Globus pallidus (tissue), 1 donor: ENCODE measurements around the gene INF2.
"Not testable (repeated sequence)": the region's sequence is repeated elsewhere in the genome, so short reads cannot be mapped to it uniquely, and the experiment has no call there.

ENCODE experiments used
- DNase-seq: peaks from one replicate; pipeline ENCODE4 v3.0.0-alpha.2; 2015; ENCODE audit warnings: low spot score

Gene INF2

DNA sequence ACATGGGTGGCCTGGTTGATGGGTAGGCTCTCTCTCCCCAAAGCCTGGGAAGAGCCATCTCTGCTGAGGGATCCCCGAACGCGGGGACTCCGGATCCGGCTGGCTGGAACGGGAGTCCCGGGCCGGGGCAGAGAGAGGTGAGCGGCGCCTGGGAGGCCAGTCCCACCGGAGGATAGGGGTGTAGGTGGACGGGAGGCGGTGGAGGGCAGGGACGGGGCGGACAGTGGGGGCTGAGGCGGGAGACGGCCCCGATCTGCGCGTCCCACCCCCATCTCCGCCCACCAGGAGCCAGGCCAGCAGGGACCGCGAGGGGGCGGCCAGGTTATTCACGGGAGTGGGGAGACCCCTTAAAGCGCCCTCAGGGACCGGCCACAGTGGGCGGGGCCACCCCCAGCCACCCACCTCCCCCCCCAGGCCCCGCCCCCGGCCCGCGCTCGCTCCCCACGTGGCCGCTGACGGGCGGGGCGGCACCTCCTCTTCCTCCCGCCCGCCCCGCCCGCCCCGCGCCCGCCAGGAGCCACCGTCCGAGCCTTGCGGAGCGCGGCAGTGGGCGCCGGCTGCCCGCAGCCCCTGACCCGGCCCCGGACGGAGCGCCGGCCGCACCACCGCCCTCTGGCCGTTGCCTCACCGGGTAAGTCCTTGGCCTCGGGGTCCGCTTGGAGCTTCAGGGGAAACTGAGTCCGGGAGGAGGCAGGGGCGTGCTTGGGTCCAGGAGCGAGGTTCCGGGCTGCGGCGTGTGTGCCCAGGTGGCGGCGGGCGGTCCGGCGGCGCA lies at the start of gene INF2:
Gene INF2, plus strand, starts transcription at position 510 of the 772 bp plus-strand sequence. CDS start 11,748 bp downstream, outside the sequence.
- peak; percentile 83 for DNase-seq

DNA sequence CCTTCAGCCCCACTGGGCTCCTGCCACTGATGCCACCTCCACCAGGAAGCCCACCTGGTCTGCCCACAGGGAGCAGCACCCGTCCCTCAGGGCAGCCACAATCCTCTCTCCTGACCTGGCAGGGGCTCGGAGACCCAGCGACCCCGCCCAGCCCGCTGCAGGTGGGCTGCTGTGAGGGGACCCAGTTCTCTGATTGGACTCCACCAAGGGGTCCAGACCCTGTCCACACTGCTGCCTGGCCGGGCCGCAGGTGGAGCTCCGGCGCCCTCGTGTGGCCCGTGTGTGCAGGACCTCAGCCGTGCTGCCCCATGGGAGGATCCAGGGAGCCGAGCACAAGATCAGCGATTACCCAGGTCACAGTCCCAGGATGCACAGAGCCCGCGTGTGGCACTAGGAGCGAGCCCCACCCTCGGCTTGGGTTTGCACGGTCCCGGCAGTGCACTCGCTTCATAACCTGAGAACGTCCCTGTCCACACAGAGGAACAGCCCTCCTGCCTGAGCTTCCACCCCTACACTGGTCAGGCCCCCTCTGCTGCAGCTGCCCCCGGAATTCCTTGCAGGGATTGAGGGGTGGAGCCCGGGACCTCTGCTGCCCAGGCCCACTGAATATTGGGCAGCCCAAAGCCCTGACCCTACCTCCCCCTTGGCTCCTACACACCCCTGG lies 49.4 kb upstream of the INF2 start:
- peak; percentile 57 for DNase-seq

DNA sequence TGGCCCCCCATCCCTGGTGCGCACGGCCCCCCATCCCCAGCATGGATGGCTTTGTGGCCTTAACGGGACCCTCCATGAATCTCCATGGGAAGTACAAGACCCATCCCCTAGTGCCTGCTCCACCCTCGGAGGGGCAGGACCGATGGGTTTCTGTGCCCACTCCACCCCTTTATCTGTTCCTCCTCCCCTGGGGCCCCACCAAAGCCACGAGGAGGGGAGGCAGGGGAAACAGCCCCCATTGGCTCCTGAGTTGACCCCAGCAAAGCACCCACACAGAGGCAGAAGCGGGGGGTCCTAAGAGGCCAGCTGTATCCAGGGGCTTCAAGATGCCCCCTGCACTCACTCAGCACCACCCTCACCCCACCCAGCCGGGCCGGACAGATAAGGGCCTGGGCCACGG lies 48.7 kb upstream of the INF2 start:
- DNase-seq: no peak

DNA sequence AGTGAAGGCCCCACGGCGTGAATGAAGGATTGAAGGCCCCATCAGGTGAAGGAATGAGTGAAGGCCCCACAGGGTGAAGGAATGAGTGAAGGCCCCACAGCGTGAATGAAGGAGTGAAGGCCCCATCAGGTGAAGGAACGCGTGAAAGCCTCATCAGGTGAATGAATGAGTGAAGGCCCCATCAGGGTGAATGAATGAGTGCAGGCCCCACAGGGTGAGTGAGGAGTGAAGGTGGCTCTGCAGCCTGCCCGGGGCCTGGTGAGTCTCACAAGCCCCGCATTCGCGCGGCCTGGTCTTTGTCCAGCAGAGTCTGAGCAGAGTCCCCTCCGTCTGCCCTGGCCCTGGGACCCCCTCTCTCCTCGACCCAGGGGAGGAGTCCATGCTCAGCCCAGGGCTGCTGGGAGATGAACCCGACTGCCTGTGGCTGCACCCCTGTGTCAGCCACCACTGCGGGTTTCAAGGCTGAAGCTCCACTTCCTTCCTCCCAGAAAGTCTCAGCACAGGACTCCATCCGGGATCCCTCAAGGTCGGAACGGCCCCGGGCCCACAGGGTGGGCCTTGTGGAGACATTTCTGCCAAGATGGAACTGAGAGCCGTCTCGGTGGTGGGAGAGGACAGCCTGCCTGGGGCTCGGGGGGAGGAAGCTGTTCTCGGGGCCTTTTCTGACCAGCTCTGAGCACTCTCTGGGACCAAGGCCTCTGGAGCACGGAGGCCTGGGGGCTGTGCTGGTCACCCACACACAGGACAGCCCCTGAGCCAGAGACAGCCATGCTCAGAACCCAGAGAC lies 47.5 kb upstream of the INF2 start:
- no peak for DNase-seq

DNA sequence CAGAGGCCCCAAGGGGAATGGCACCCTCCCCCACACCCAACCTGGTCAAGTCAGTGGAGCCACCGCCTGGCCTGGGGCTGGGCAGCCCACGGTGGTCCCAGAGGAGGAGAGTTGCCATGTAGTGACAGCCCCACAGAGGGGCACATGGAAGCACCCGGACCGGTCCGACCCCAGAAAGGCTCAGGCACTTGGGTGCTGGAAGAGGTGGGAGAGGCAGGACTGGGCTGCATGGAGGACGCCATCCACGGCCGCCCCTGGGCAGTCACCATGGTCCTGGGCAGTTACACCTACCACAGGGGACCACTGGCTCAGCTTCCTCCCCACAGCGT lies 46.9 kb upstream of the INF2 start:
- no peak for DNase-seq

DNA sequence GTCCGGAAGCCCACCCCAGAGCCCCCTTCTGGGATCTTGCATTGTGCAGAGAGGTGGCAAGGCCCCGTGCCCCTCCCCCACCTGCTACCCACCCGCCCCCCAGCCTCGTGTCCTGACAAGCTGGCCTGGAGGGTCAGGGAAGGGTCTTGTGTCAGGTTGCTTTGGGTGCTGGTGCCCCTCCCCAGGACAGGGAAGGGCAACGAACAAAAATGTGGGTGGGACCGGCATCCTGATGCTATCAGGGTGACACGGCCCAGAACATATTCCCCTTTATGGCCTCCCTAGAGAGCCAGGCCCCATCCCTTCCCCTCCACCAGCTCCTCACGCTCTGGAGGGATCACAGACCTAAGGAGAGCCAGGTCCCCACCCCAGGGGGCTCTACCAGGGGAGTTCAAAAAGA lies 46.1 kb upstream of the INF2 start:
- no peak for DNase-seq

DNA sequence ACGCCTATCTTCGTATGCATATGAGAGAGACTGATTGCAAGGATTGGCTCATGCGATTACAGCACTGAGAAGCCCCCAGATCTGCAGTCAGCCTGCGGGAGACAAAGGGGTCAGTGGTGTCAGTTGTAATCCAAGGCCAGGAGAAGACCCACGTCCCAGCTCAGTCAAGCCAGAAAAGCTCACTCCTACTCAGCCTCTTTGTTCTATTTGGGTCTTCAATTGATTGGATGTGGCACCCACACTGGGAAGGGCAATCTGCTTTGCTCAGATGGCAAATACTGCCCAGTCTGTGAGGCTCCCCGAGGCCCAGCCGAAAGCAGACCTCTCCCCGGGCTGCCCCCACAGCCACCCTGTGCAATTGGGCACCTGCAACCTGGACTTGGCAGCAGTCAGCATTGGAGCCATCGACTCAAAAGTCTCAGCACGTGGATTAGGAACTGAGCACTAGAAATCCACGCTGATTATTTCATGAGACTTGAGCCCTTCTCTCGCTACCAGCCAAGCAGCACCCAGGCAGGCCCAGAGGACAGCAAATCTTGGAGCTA lies 45.3 kb upstream of the INF2 start:
- no peak for DNase-seq

DNA sequence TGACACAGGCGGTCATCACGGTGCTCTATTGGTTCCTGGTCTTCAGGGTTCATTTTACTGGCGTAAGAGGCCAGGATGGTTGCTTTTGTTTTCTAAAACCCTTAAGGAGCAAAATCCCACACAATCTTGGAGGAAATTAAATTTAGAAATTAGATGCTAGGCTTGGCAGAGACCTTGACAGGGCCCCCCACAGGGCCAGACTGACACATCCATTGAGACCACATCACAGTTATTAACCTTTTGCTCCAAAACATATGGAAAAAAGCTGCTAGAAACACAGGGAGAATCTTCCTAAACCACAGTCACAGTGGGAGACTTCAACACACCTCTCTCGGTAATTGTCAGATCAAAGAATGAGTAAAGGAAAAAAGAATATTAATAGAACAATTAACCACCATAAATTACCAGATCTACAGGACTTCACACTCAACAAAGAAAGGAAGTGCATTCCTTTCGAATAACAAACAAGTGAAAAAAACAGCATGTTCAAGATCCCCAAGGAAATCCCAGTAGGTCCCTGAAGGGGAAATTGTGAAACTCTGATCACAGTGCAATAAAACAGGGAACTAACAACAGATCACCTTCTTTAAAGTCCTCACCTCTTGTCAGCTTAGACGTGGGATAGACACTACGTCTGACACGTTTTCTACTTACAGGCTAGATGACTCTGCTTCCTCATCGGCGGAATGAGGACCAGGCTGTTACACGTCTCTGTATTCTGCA lies 44.6 kb upstream of the INF2 start:
- DNase-seq: no peak

DNA sequence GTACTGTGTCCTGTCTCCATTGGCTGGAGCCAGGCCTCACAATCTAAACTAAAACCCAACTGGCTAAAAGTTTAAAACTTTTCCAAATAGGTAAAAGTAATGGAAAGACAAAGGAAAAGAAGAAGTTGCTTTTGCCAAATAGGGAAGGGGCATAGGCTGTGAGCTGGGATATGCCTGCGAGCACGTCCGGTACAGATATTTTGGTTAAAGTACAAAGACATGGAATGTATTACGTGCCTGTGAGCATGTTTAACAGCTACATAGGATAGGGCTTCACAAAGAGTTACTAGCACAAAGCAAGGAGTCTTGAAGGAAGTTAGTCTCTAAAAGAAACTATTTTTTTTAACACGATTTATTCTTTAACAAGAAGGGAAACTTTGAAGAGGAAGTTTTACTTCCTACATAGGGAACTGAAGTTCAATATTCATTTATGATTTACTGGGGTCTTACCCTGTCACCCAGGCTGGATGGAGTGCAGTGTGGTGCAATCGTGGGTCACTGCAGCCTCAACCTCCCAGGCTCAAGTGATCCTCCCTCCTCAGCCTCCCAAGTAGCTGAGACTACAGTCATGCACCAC lies 41.9 kb upstream of the INF2 start:
- DNase-seq: no peak

DNA sequence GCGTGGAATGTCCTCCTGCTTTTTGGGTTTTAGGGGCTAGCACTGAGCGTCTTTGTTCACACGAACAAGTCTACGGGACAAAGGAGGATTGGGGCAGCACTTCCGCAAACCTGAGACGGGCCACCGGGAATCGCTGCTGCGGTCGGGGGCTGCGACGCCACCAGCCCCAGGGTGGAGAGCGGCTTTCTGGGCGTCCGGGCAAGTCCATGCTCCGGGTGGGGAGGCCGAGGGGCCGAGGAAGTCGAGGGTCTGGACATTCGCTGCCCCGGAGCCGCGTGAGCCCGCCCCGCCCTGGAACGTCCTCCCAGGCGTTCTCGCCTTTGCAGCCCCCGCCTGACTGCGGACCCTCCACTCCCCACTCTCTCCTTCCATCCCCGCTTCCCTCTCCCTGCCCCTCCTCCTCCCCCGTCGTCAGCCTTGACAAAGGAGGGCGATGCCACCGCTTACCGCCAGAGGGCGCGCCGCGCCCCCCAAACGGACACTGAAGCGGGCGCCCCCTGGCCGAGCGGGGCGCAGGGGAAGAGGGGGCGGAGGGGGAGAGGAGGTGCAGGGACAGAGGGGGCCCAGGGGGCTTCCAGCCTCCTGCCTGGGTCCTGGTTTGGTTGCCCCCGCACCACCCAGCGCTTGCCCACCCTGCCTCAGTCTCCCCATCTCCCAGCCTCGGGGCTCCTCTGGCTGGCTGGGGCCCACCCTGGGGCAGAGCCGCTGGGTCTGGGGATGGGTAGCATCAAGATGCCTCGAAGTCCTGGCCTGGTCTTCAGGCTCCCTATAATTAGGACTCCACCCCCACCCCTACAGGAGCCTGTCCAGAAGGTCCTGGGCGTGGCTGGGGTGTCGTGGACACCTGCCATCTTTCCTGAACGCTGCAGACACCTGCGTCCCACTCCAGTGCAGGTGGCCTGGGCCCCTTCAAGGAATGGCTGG lies 39.1 kb upstream of the INF2 start:
- peak; percentile 63 for DNase-seq

DNA sequence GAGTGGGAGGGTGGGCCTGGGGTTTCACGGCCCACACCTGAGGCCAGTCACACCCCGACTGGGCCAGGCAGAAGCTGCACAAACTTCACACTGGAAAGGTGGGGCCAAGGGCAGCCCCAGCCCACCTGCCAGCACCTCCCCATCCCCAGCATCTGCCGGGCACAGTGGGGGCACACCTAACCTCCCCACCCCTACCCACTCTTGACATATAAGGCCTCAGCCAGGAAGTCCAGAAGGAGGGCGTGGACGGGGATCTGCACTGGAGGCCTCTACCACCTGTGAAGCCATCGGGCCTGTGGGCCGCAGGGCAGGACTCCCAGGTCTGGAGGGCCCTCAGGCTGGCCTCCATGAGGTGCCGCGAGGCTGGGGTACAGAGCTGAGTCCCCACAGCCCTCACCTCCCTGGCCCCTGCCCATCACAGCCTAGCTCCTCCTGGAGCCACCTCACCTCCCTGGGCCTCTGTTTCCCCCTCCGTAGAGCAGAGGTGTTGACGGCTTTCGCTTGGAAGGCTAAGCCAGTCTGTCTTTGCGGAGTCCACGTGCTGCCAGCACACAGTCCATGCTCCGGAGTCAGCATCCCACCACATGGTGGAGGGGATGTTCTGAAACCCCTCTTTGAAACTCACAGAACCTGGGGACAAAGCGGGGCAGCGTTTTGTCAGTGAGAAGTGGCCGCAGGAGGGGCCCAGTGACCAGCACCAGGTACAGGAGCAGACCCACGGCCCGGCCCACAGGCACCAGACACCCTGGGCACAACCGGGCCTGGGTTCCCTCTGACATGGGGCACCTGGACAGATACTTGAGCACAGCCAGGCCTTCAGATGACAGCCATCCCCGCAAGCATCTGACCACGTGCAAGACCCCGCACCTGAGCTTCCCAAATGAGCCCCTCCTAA lies 38.2 kb upstream of the INF2 start:
- no peak for DNase-seq

DNA sequence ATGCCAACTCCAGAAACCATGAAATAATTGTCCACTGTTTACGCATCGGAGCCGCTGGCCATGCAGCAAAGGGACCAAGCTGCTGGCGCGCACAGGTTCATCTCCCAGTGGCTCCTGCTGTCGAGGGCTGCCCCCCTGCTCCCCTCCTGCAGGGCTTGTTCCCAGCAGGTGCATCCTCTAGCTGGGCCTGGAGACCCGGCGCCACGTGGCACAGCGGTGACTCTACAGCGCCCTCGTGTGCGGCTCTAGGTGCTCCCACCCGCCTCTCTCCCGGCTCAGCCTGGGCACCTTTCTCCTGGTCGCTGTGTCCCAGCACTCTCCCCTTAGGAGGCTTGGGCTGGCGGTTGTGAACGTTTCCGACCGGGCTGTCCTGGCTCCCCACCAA lies 37.5 kb upstream of the INF2 start:
- no peak for DNase-seq

DNA sequence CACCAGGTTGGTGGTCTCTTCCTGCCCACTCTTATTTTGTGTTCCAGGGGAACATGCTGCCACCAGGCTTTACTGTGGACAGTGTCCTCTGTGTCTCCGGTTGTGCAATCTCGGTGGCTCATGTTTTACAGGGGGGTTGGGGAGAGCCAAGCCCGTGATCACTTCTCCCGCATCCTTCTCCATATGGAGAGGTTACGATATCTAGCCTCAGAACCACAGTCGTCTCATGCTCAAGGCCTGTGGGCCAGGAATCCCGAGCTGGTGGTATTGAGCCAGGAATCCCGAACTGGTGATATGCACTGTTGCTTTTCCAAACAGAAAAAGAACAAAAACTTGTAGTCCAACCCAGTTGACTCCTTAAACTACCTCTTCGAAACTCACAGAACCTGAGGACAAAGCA lies 37.0 kb upstream of the INF2 start:
- DNase-seq: no peak

DNA sequence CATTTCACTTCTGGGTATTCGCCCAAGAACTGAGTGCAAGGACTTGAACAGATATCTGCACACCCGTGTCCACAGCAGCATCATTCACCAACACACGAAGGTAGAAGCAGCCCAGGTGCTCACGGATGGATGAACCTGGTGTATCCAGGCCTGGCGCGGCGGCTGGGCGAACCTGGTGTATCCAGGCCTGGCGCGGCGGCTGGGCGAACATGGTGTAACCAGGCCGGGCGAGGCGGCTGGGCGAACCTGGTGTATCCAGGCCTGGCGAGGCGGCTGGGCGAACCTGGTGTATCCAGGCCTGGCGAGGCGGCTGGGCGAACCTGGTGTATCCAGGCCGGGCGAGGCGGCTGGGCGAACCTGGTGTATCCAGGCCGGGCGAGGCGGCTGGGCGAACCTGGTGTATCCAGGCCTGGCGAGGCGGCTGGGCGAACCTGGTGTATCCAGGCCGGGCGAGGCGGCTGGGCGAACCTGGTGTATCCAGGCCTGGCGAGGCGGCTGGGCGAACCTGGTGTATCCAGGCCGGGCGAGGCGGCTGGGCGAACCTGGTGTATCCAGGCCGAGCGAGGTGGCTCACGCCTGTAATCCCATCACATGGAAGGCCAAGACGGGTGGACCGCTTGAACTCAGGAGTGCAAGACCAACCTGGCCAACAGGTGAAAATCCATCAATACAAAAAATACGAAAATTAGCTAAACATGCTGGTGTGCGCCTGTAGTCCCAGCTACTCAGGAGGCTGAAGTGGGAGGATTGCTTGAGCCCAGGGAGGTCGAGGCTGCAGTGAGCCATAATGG lies 36.1 kb upstream of the INF2 start:
- not testable (repeated sequence) for DNase-seq

DNA sequence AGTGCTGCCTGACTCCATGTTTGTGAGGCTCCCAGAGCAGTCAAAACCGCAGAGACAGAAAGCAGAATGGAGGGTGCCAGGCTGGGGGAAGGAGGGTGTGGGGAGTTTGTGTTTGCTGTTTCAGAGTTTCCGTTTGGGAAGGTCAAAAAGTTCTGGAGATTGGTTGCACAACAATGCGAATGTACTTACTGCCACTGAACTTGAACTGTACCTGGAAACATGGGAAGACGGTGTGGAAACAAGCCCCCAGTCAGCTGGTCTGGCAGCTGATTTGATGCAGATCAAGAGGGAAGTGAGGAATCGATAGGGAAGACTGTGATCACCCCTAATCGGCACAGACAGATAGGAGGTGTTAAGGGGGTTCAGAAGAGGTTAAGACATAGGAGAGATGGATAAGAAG lies 35.3 kb upstream of the INF2 start:
- DNase-seq: no peak

DNA sequence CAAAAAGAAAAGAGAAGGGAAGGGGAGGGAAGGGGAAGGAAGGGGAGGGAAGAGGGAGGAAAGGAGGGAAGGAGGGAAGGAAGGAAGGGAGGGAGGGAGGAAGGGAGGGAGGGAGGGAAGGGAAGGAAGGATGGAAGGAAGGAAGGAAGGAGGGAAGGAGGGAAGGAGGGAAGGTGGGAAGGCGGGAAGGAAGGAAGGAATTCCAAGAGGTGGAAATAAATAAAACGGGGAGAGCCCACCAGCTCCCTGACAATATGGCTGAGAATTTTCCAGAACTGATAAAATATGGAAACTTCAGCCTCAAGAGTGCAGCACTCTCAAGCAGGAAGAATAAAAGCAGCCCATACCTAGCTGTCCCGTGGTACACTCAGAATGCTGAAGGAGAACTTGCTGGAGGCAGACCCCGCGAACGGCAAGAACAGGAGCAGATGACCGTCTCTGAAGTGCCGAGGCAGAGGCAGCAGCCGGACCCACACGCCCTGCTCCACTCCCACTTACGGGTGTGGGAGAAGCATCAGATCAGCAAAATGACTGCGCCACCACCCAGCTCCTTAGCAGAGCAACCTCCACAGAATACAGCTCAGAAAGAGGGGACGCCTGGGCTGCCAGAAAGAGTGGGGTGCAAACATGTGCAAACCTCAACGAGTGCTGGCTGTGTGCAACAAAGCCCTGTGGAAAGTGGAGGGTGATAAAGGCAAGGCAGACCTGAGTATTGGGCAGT lies 34.1 kb upstream of the INF2 start:
- no peak for DNase-seq

DNA sequence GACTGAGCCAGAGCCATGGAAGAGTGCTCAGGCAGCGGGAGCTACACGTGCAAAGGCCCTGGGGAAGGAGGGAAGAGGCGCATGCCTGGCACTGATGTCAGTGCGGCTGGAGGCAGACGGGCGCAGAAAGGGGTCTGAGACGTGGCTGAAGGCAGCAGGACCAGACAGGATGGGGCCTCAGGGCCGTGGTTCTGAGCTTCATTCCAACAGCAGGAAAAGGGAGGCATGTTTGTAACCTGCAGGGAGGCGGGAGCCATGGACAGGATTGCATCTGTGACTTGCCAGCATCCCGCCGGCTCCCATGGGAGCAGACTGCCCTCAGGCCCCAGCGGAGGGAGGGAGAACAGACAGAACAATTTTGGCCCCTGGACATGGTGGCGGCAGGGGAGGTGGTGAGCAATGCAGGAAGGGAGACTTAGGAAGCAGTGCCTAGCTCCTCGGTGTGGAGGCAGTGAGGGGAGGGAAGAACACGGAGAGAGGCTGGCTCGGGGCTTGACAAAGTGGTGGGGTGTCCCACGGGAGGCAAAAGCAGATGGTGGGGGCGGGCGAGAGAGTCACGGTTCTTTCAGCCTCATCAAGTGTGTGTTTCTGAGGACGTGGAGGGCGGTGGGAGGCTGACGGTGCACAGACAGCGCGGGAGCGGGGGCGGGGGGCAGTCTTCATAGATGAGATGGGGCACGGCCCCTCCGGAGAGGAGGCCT lies 33.3 kb upstream of the INF2 start:
- DNase-seq: no peak
